ENCODE results near the gene RHOD. TPM values are rescaled to one million over a fixed set of nuclear protein-coding genes. Genes with fewer than 3 reads are reported as not detected.

Gene RHOD
- total RNA-seq, 2 donors from 2014 or later, result 26.2 to 69.5 TPM

GRCh38 chr11:67040147-67040546, 16.5 kb upstream of the RHOD start:
- 79% methylated on average over 12 of the region's 12 CpGs for WGBS
- no peaks in the 10 kb centered on the region for H3K27me3 ChIP-seq (replicated peaks; ENCODE audit: insufficient read depth)
- no peak overlapping the region for H3K27ac ChIP-seq
- no peak for DNase-seq (ENCODE audit: low spot score)
- H3K4me1 ChIP-seq (replicated peaks), result no peaks in the 10 kb centered on the region
- no peaks in the 10 kb centered on the region for H3K36me3 ChIP-seq
- TF ChIP-seq POLR2A (IDR thresholded peaks at IDR 0.05) (no peak), CTCF (IDR thresholded peaks at IDR 0.05) (no peak), POLR2AphosphoS5 (IDR thresholded peaks at IDR 0.05) (no peak)
- no peaks in the 10 kb centered on the region for H3K9me3 ChIP-seq
- intact Hi-C loops (cut with DNase I), result no loop called here
- H3K4me3 ChIP-seq, result no peak overlapping the region

GRCh38 chr11:67041602-67042001, 15.0 kb upstream of the RHOD start:
- Histone ChIP-seq H3K27ac (no peak overlapping the region), H3K4me3 (no peak overlapping the region), H3K27me3 (replicated peaks; ENCODE audit: insufficient read depth) (no peaks in the 10 kb centered on the region), H3K36me3 (no peaks in the 10 kb centered on the region), H3K9me3 (no peaks in the 10 kb centered on the region), H3K4me1 (replicated peaks) (no peaks in the 10 kb centered on the region)
- DNase-seq (ENCODE audit: low spot score), result no peak
- 87% methylated on average over 3 of the region's 3 CpGs for WGBS
- intact Hi-C loops (cut with DNase I), result no loop called here
- no peak for TF ChIP-seq POLR2AphosphoS5 (IDR thresholded peaks at IDR 0.05)
- no peak for TF ChIP-seq CTCF (IDR thresholded peaks at IDR 0.05)
- TF ChIP-seq POLR2A (IDR thresholded peaks at IDR 0.05), result no peak

GRCh38 chr11:67043572-67044349, 12.9 kb upstream of the RHOD start:
- WGBS, result 82% methylated on average over 18 of the region's 18 CpGs
- Histone ChIP-seq H3K4me3 (no peak overlapping the region), H3K27me3 (replicated peaks; ENCODE audit: insufficient read depth) (no peaks in the 10 kb centered on the region), H3K4me1 (replicated peaks) (no peaks in the 10 kb centered on the region), H3K27ac (no peak overlapping the region), H3K36me3 (no peaks in the 10 kb centered on the region), H3K9me3 (no peaks in the 10 kb centered on the region)
- no peak for DNase-seq (ENCODE audit: low spot score)
- intact Hi-C loops (cut with DNase I), result no loop called here
- TF ChIP-seq POLR2AphosphoS5 (IDR thresholded peaks at IDR 0.05), result no peak
- no peak for TF ChIP-seq CTCF (IDR thresholded peaks at IDR 0.05)
- no peak for TF ChIP-seq POLR2A (IDR thresholded peaks at IDR 0.05)

- H3K4me1 ChIP-seq (replicated peaks), result no peaks in the 10 kb centered on the region
- H3K36me3 ChIP-seq, result no peaks in the 10 kb centered on the region
- intact Hi-C loops (cut with DNase I), result no loop called here
- DNase-seq (ENCODE audit: low spot score), result no peak
- H3K9me3 ChIP-seq, result no peaks in the 10 kb centered on the region
- no peaks in the 10 kb centered on the region for H3K27me3 ChIP-seq (replicated peaks; ENCODE audit: insufficient read depth)
- H3K27ac ChIP-seq, result no peak overlapping the region
- H3K4me3 ChIP-seq, result no peak overlapping the region
- WGBS, result 79% methylated on average over 14 of the region's 14 CpGs
- TF ChIP-seq CTCF (IDR thresholded peaks at IDR 0.05), result no peak
- TF ChIP-seq POLR2AphosphoS5 (IDR thresholded peaks at IDR 0.05), result no peak
- no peak for TF ChIP-seq POLR2A (IDR thresholded peaks at IDR 0.05)
Observed at GRCh38 chr11:67044496-67044895, 12.2 kb upstream of the RHOD start.

- TF ChIP-seq POLR2AphosphoS5 (IDR thresholded peaks at IDR 0.05) (no peak), CTCF (IDR thresholded peaks at IDR 0.05) (no peak), POLR2A (IDR thresholded peaks at IDR 0.05) (no peak)
- Histone ChIP-seq H3K27me3 (replicated peaks; ENCODE audit: insufficient read depth) (no peaks in the 10 kb centered on the region), H3K27ac (no peak overlapping the region), H3K4me3 (no peak overlapping the region), H3K9me3 (no peaks in the 10 kb centered on the region), H3K36me3 (no peaks in the 10 kb centered on the region), H3K4me1 (replicated peaks) (no peaks in the 10 kb centered on the region)
- intact Hi-C loops (cut with DNase I), result no loop called here
- WGBS, result 64% methylated on average over 14 of the region's 14 CpGs
- DNase-seq (ENCODE audit: low spot score), result no peak
Observed at GRCh38 chr11:67045314-67045713, 11.3 kb upstream of the RHOD start.

All from prostate gland (tissue), 2 donors.